HG03108 (cell line): ENCODE results near the gene NEK6.

Experiments
- ATAC-seq: cut with Tn5 transposase; IDR thresholded peaks from one replicate; pipeline ENCODE4 v1.9.1; 2021; ENCODE audit warnings: moderate library complexity; ENCODE audit not compliant: unreplicated experiment

NEK6 gene

DNA sequence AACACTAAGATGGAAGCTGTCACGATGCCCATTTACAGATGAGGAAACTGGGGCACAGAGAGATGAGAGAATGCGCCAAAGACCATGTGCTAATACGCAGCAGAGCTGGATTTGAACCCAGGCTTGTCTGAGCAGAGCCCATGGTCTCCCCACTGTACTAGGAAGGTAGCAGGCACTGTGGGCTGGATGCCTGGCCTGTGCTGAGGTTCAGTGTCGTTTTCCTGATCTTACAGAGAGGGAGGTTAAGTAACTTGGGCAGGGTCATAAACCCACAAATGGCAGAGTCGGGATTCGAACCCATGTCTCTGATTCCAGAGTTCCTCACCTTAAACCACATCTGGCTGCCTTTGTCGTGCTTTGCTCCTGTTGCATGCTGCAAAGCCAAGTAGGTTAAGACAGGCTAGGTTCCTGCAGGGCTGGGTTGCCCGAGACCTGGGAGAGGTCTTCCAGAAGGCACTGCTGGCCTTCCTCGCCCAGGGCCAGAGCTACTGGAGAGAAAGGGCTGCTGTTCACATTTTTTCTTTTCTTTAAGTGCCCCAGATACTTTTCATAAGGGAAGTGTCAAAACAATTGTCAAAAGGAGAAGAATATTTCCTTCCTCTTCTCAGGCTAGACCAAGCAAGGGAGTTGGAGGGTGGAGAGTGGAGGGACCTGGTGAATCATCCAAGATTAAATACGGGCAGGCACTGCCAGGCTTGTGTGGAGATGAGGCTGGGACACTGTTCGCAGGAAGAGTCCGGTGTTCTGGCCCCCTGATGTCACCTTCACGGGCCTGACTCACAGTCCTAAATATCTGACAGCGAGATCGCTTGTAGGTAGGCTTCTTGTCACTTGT, 3.2 kb downstream of the NEK6 start:
- ATAC-seq: no peak

DNA sequence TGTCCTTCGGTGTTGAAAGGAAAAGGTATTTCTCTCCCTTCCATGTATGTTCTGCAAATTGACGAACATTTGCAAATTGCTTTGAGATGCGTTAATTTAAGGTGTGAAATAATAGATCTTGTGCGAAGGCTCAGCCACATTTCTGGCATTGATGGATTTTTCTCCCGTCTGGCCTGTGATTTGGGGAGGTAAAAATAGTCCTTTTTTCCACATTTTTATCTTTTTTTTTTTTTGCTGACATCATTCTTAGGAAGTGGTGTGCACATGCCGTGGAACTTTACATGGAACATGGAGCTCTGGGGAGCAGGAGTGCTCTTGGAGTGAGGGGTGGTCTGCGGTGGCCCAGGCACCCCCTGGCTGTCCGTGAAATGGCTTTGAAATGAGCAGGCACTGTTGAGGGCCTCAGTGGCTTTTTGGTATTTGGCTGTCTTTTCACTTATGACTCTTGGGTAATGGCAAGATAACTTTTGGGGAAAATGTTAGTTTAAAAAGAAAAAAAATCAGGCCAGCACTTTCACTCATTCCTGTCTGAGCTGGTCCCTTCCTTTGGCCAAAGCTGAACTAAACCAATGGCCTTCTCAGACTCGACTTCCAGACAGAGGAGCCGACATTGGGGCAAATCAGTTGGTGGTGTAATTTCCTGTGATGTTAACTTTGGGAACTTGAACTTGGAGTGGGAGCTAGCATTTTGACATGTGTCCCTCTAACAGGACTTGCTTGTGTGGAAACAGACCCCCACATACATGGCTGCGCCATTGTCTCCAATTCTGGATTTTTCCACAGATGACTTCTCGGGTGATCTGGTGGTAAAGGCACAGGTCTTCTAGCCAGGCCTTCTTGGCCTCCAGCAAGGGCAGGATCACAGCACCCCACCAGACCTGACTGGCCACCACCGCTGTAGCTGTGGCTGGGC, 4.2 kb downstream of the NEK6 start:
- ATAC-seq: no peak

DNA sequence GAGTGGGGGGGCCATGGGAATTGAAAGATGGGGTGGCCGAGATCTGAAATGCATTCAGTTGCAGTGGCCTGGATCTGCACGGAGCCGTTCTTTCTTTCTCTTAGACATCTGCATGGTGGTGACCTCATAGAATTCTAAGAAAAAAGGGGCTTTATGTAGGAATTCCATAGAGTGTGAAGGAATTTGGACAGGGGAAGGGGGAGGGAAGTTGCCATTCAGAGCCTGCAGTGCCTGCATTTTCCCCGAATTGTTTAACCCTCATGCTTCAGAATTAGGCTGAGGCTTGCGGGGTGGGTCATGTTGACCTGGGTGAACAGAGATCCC, 4.9 kb downstream of the NEK6 start:
- no peak for ATAC-seq

GRCh38 chr9:124263213-124263612, 5.5 kb downstream of the NEK6 start:
- ATAC-seq: no peak

GRCh38 chr9:124263800-124264426, 6.2 kb downstream of the NEK6 start:
- no peak for ATAC-seq

GRCh38 chr9:124264823-124265233, 7.1 kb downstream of the NEK6 start:
- peak; percentile 56 for ATAC-seq

- ATAC-seq: no peak
Measured at GRCh38 chr9:124265551-124265950, 7.8 kb downstream of the NEK6 start.

DNA sequence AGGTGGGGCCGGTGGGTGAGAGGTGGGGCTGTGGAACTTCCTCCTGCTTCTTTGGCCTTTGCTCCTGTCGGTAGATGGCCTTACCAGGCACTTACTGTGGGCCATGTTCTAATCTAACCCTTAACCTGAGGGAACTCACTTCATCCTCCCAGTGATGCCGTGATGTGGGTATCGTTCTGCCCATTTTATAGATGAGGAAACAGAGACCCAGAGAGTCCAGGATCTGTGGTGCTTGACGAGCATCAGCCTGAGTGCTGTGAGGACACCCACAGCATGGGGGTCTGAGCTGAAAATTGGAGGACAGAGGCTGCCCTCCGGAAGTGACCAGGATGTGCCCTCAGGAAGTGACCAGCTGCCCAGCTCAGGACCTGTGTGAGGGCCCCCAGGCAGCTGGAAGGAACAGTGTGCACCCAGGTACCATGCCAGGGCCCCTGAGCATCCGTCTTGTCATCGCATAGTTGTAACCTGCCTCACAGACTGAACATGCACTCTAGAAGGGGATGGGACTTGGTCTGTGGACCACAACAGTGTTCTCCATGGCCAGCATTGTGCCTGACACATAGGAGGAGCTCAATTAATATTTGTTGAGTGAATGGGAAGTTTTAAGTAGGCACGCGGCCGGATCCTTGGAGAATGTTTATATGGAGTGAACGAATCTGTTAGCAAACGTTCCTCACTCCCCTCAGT, 8.5 kb downstream of the NEK6 start:
- ATAC-seq: no peak

DNA sequence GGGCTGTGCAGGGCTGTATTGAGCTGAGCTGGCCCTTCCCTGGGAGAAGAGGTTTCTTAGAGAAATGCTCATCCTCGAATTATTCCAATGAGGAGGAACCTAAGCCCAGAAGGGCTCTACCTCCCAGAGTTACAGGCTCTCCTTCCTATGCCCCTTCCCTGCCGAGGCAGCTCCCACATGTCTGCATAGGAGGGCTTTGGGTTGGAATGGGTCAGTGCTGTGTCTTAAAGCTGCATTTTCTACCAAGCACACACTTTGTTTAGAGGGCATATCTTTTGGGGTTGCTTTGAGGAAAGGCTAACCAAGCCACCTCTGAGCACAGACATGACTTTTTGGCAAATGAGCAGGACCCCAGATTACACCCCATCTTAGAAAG, 9.1 kb downstream of the NEK6 start:
- no peak for ATAC-seq

GRCh38 chr9:124267271-124267807, 9.6 kb downstream of the NEK6 start:
- ATAC-seq: peak; percentile 30

DNA sequence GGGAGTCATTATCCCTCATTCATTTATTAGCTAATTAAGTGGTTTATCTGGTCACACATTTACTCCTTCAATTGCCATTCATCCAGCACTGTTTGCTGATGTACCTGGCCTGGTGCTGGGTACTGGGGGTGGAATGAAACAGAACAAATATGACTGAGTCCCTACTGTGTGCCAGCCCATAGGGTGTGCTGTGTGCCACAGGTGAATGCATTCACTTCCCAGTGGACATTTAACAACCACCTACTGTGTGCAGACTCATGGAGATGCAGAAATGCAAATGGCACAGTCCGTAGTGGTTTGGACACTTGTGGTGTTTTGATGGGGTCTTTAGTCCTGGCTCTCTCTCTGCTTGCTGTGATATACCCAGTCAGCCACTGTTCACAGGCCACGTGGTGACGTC, 10.5 kb downstream of the NEK6 start:
- no peak for ATAC-seq

DNA sequence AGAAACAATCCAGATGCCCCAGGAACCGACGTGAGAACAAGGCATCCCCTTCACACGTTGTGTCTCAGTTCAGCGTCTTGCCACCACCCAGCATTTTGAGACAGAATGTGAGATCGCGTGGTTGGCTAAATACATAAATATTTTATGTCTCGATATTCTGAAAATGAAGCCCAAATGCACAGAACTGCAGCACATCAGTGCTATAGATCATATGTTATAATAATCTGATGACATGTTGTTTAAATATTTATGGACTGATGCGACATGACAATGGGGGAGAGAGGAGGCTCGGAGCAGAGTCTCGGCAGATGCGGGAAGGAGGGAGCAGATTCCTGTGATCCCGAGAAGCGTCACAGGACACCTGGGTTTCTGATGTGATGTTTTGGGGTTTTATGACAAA, 10.9 kb downstream of the NEK6 start:
- no peak for ATAC-seq

DNA sequence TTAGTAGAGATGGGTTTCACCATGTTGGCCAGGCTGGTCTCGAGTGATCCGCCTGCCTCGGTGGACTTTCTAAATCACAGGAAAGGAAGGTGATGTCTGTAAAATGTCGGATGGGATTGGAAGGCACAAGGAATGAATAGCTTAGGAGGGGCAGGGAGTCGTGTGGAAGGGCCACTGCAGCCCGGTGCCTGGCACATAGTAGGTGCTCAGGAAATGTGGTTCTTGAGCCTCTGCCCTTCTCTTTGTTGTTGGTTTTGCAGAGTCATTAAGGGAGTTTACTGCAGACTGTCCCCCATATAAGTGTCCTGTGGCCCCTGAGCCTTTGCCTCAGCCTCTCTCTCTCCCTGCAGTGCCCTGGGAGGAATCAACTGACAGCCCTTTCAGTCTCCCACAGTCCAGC, 11.8 kb downstream of the NEK6 start:
- ATAC-seq: no peak

GRCh38 chr9:124270504-124271335, 13.0 kb downstream of the NEK6 start:
- no peak for ATAC-seq

GRCh38 chr9:124271660-124272059, 13.9 kb downstream of the NEK6 start:
- no peak for ATAC-seq

GRCh38 chr9:124272118-124272517, 14.4 kb downstream of the NEK6 start:
- no peak for ATAC-seq

DNA sequence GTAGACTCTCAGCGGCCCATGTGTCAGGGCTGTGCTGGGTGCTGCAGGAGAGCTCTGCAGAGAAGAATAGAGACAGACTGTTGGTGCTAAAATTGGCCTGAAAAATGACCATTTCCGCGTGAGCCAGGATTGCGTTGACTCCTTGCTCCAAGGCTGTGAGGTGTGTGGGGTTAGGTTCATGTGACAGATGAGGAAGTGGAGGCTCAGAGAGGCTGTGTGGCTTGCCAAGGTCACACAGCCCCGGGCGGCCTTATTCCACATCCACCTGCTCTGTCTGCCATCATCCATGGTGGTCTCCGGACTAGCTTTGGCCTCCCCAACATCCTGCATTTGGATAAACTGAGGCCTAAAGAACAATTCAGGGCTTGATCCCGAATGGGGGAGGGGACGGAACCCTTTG, 15.2 kb downstream of the NEK6 start:
- no peak for ATAC-seq

DNA sequence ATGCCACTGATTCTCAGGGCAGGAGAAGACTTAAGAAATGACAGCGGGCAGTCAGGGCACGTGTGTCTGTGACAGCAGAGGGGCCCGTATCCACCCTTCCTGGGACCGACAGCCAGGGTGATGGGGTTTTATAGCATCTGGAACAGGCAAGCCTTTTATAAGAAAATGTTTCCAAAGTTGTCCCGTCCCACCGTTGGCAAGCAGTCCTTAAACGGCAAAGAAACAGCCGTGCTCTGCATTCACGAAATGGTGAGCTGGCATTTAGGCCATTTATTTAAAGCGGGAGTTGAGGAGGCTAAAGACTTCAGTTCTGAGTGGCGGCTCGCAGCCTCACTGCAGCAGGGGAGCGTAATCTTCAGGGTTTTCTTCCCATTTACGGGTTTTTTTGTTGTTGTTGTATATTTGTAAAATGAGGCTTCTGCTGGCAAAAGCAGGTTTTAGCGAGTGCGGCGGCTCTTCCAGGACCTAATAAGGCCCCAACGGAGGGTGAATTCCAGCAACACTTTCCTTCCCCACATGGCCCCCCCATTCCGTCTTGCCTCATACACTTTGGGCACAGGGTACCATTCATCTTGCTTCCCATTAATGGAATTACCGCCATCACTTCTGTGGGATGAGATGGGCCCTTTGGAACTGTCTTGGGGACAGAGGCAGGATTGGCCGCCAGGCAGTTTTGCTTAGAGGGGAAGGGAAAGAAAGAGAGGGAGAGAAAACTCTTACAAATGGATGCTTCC, 15.8 kb downstream of the NEK6 start:
- no peak for ATAC-seq

GRCh38 chr9:124274226-124274625, 16.5 kb downstream of the NEK6 start:
- no peak for ATAC-seq
